Measurements from ENCODE around the gene MLLT10.

MLLT10 gene

GRCh38 chr10:21764466-21765189 is 230.6 kb downstream of the MLLT10 start:
- H3K4me3 ChIP-seq = no peak overlapping the region
- TF ChIP-seq CTCF (IDR thresholded peaks at IDR 0.05) = no peak
- no peak for DNase-seq (ENCODE audit: low spot score)
- no peak overlapping the region for H3K27ac ChIP-seq

- H3K4me3 ChIP-seq = no peak overlapping the region
- no peak overlapping the region for H3K27ac ChIP-seq
- TF ChIP-seq CTCF (IDR thresholded peaks at IDR 0.05) = no peak
- DNase-seq (ENCODE audit: low spot score) = no peak
Observed at GRCh38 chr10:21769041-21769440, 235.0 kb downstream of the MLLT10 start.

- TF ChIP-seq CTCF (IDR thresholded peaks at IDR 0.05) = no peak
- Histone ChIP-seq H3K27ac (no peak overlapping the region), H3K4me3 (no peak overlapping the region)
- DNase-seq (ENCODE audit: low spot score) = no peak
Observed at GRCh38 chr10:21771219-21771618, 237.2 kb downstream of the MLLT10 start.

GRCh38 chr10:21776883-21777282 is 242.9 kb downstream of the MLLT10 start:
- Histone ChIP-seq H3K27ac (no peak overlapping the region), H3K4me3 (no peak overlapping the region)
- no peak for TF ChIP-seq CTCF (IDR thresholded peaks at IDR 0.05)
- no peak for DNase-seq (ENCODE audit: low spot score)

GRCh38 chr10:21791276-21791675 is 257.2 kb downstream of the MLLT10 start:
- TF ChIP-seq CTCF (IDR thresholded peaks at IDR 0.05) = no peak
- Histone ChIP-seq H3K27ac (no peak overlapping the region), H3K4me3 (no peak overlapping the region)
- DNase-seq (ENCODE audit: low spot score) = no peak
